ENCODE measurements around the gene ADRA2B.

Gene ADRA2B

DNA sequence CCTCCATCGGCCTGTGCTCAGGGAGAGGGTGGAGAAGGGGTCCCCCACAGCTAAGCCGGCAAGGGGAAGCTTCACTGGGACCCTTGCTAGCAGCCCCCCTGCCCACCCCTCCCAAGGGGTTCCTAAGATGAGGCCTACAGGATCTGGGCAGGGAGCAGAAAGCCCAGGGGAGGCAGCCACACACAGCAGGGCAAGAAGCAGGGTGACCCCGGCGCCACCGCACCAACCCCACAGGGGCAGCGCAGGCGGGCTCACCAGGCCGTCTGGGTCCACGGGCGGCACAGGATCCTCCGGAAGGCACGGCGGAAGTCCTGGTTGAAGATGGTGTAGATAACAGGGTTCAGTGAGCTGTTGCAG, 1.8 kb downstream of the ADRA2B start:
- Histone ChIP-seq H3K4me2 (ENCODE audit: low read length) (no peak overlapping the region), H3K9me3 (ENCODE audit: control insufficient read depth, low read length) (no peaks in the 10 kb centered on the region), H2AFZ (no peak overlapping the region), H3K4me1 (peaks cover 2% of the 10 kb centered on the region), H3K4me3 (ENCODE audit: low read depth, low read length) (no peak overlapping the region), H3K27ac (no peak overlapping the region), H3K36me3 (ENCODE audit: control insufficient read depth, insufficient read depth, low read length) (no peaks in the 10 kb centered on the region), H3K27me3 (ENCODE audit: control insufficient read depth, insufficient read depth, low read length) (no peaks in the 10 kb centered on the region), H3K79me2 (no peaks in the 10 kb centered on the region), H3K9ac (no peak overlapping the region)
- no peak for TF ChIP-seq CTCF (IDR thresholded peaks at IDR 0.05)

- H3K9me3 ChIP-seq (ENCODE audit: control insufficient read depth, low read length): no peaks in the 10 kb centered on the region
- H3K4me1 ChIP-seq: peaks cover 2% of the 10 kb centered on the region
- H3K9ac ChIP-seq: no peak overlapping the region
- no peaks in the 10 kb centered on the region for H3K36me3 ChIP-seq (ENCODE audit: control insufficient read depth, insufficient read depth, low read length)
- H3K79me2 ChIP-seq: no peaks in the 10 kb centered on the region
- no peak overlapping the region for H3K27ac ChIP-seq
- no peak overlapping the region for H3K4me2 ChIP-seq (ENCODE audit: low read length)
- H2AFZ ChIP-seq: no peak overlapping the region
- no peak for TF ChIP-seq CTCF (IDR thresholded peaks at IDR 0.05)
- no peaks in the 10 kb centered on the region for H3K27me3 ChIP-seq (ENCODE audit: control insufficient read depth, insufficient read depth, low read length)
- no peak overlapping the region for H3K4me3 ChIP-seq (ENCODE audit: low read depth, low read length)
These were observed 2.4 kb downstream of the ADRA2B start for GRCh38 chr2:96113951-96114350.

DNA sequence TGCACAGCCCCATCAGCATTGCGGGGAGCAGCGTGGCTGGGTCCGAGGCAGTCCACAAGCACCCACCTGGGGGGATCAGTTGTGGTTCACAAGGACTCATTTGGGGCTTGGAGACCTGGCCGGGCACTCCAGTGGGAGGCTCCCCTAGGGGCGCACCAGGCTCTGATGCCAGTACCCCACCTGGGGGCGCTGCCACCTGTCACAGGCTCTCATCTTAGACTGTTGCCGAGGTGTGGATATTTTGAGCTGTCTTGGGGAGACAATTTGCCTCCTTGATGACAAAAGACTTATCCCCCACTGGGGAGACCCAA, 3.0 kb downstream of the ADRA2B start:
- H3K79me2 ChIP-seq: no peaks in the 10 kb centered on the region
- H3K4me1 ChIP-seq: peaks cover 2% of the 10 kb centered on the region
- H3K9me3 ChIP-seq (ENCODE audit: control insufficient read depth, low read length): no peaks in the 10 kb centered on the region
- H3K4me3 ChIP-seq (ENCODE audit: low read depth, low read length): no peak overlapping the region
- H3K36me3 ChIP-seq (ENCODE audit: control insufficient read depth, insufficient read depth, low read length): no peaks in the 10 kb centered on the region
- no peaks in the 10 kb centered on the region for H3K27me3 ChIP-seq (ENCODE audit: control insufficient read depth, insufficient read depth, low read length)
- no peak overlapping the region for H2AFZ ChIP-seq
- no peak overlapping the region for H3K9ac ChIP-seq
- no peak for TF ChIP-seq CTCF (IDR thresholded peaks at IDR 0.05)
- H3K27ac ChIP-seq: no peak overlapping the region
- no peak overlapping the region for H3K4me2 ChIP-seq (ENCODE audit: low read length)

GRCh38 chr2:96112501-96113366, 3.6 kb downstream of the ADRA2B start:
- Histone ChIP-seq H3K36me3 (ENCODE audit: control insufficient read depth, insufficient read depth, low read length) (no peaks in the 10 kb centered on the region), H3K79me2 (no peaks in the 10 kb centered on the region), H3K4me2 (ENCODE audit: low read length) (no peak overlapping the region), H3K27ac (no peak overlapping the region), H3K27me3 (ENCODE audit: control insufficient read depth, insufficient read depth, low read length) (no peaks in the 10 kb centered on the region), H2AFZ (no peak overlapping the region), H3K9me3 (ENCODE audit: control insufficient read depth, low read length) (no peaks in the 10 kb centered on the region), H3K9ac (no peak overlapping the region), H3K4me3 (ENCODE audit: low read depth, low read length) (no peak overlapping the region), H3K4me1 (peaks cover 2% of the 10 kb centered on the region)
- no peak for TF ChIP-seq CTCF (IDR thresholded peaks at IDR 0.05)
